Thyroid gland (tissue), 4 donors: ENCODE data around the gene TARS2. TPM values are rescaled to one million over a fixed set of nuclear protein-coding genes. Genes with fewer than 3 reads are reported as not detected.

Experiments used
- DNase-seq, 2 donors: peaks; one replicate each; pipeline ENCODE4 v3.0.0-alpha.2; 2019
- H3K27ac ChIP-seq, 3 donors: fragments of 200-600 bp; sonication (generic); 1 replicate in 2 of 3; 2 replicates in 1 of 3; pipeline ENCODE4 v1.5.1; 2016 to 2019; ENCODE audit warnings: mild to moderate bottlenecking in 1 of 3, moderate library complexity in 1 of 3
- H3K27me3 ChIP-seq: fragments of 200-600 bp; sonication (generic); one replicate; pipeline ENCODE4 v1.5.1; 2019
- H3K36me3 ChIP-seq, 2 donors: fragments of 200-600 bp; sonication (generic); one replicate each; pipeline ENCODE4 v1.5.1; 2016 to 2019
- H3K4me1 ChIP-seq, 2 donors: fragments of 200-600 bp; sonication (generic); one replicate each; pipeline ENCODE4 v1.5.1; 2017 to 2019
- H3K4me3 ChIP-seq, 3 donors: fragments of 200-600 bp; sonication (generic); replicated peaks in 1 of 3; 1 replicate in 2 of 3; 2 replicates in 1 of 3; pipeline ENCODE4 v1.5.1; 2016; ENCODE audit warnings: mild to moderate bottlenecking in 1 of 3
- H3K9me3 ChIP-seq: fragments of 200-600 bp; sonication (generic); one replicate; pipeline ENCODE4 v1.5.1; 2017
- CTCF ChIP-seq, 6 experiments: fragments of 200-600 bp in 3 of 6; fragments of 450-650 bp in 3 of 6; sonication (generic) in 3 of 6; IDR thresholded peaks; one replicate each; pipeline ENCODE4 v1.5.1; 2016 to 2019; ENCODE audit warnings: antibody characterized with exemption in 6 of 6, mild to moderate bottlenecking in 2 of 6, inconsistent platforms in 1 of 6, moderate library complexity in 1 of 6
- POLR2A ChIP-seq, 2 donors: fragments of 450-650 bp; IDR thresholded peaks; one replicate each; pipeline ENCODE4 v1.6.1; 2017; ENCODE audit warnings: antibody characterized with exemption in 2 of 2, mild to moderate bottlenecking in 2 of 2, moderate library complexity in 1 of 2
- WGBS, 2 donors: methylation state at CpG; one replicate each; pipeline ENCODE4 v1.1.5; 2017; 5-methylcytosine and 5-hydroxymethylcytosine counted together
- intact Hi-C: fragments of 100-400 bp; cut with DNase I; formaldehyde crosslinking; loops from one replicate; pipeline ENCODE4 v1.15.1; 2023
- total RNA-seq, 4 donors: library from RNA; depleted of rRNA; stranded (reverse); fragments of >200 nt; gene quantifications; one replicate each; pipeline ENCODE4 v1.2.3, GENCODE V29; 2016

The TARS2 gene
- total RNA-seq, 4 donors from 2014 or later: 13.8 to 18.2 (median 14.8) TPM

GRCh38 chr1:150549496-150550221 lies 62.4 kb downstream of the TARS2 start:
- H3K4me1 ChIP-seq: peaks cover 6 to 40% of the 10 kb centered on the region in 2 donors
- peak overlapping the region in 2 of 3 donors; percentile 74 to 85 for H3K27ac ChIP-seq
- 18 to 22% methylated on average over 27 to 39 of the region's 43 CpGs for whole genome bisulfite sequencing, 2 donors
- no peaks in the 10 kb centered on the region for H3K27me3 ChIP-seq
- TF ChIP-seq CTCF (IDR thresholded peaks at IDR 0.05): peak in 1 of 6 experiments; percentile 16
- no peak for TF ChIP-seq POLR2A (IDR thresholded peaks at IDR 0.05)
- H3K36me3 ChIP-seq: no peaks in the 10 kb centered on the region
- intact Hi-C loops: loop anchor here (10.0 kb wide), 1 partner anchor 445 kb away; no protein-coding TSS in a partner anchor
- peak overlapping the region in 1 of 3 donors; percentile 43 for H3K4me3 ChIP-seq
- DNase-seq: peak in 1 of 2 donors; percentile 32
- no peaks in the 10 kb centered on the region for H3K9me3 ChIP-seq

GRCh38 chr1:150550222-150551050 lies 63.2 kb downstream of the TARS2 start:
- no peak for DNase-seq
- Histone ChIP-seq H3K4me3 (peak overlapping the region in 1 of 3 donors; percentile 43), H3K36me3 (no peaks in the 10 kb centered on the region), H3K9me3 (no peaks in the 10 kb centered on the region), H3K27me3 (no peaks in the 10 kb centered on the region), H3K4me1 (peaks cover 6 to 40% of the 10 kb centered on the region in 2 donors), H3K27ac (peak overlapping the region in 2 of 3 donors; percentile 74 to 85)
- intact Hi-C loops: loop anchor here (10.0 kb wide), 1 partner anchor 444 kb away; no protein-coding TSS in a partner anchor
- WGBS, 2 donors: 63 to 73% methylated on average over 22 of the region's 22 CpGs
- no peak for TF ChIP-seq CTCF (IDR thresholded peaks at IDR 0.05)
- no peak for TF ChIP-seq POLR2A (IDR thresholded peaks at IDR 0.05)

- H3K27ac ChIP-seq: peak overlapping the region in 2 of 3 donors; percentile 74 to 85
- DNase-seq: no peak
- intact Hi-C loops: loop anchor here (10.0 kb wide), 1 partner anchor 444 kb away; no protein-coding TSS in a partner anchor
- no peaks in the 10 kb centered on the region for H3K27me3 ChIP-seq
- TF ChIP-seq POLR2A (IDR thresholded peaks at IDR 0.05): no peak
- no peak for TF ChIP-seq CTCF (IDR thresholded peaks at IDR 0.05)
- 65 to 79% methylated on average over 10 to 11 of the region's 11 CpGs for WGBS, 2 donors
- no peaks in the 10 kb centered on the region for H3K36me3 ChIP-seq
- peaks cover 6 to 40% of the 10 kb centered on the region in 2 donors for H3K4me1 ChIP-seq
- no peak overlapping the region for H3K4me3 ChIP-seq
- H3K9me3 ChIP-seq: no peaks in the 10 kb centered on the region
Observed at GRCh38 chr1:150551051-150551783, 64.0 kb downstream of the TARS2 start.

GRCh38 chr1:150551784-150552127 lies 64.5 kb downstream of the TARS2 start:
- intact Hi-C loops: loop anchor here (10.0 kb wide), 1 partner anchor 443 kb away; no protein-coding TSS in a partner anchor

More at GRCh38 chr1:150551784-150552127, 64.5 kb downstream of the TARS2 start:
- Histone ChIP-seq H3K27me3 (no peaks in the 10 kb centered on the region), H3K9me3 (no peaks in the 10 kb centered on the region), H3K36me3 (no peaks in the 10 kb centered on the region), H3K4me1 (peaks cover 6 to 40% of the 10 kb centered on the region in 2 donors), H3K4me3 (no peak overlapping the region), H3K27ac (peak overlapping the region in 2 of 3 donors; percentile 74 to 85)
- TF ChIP-seq POLR2A (IDR thresholded peaks at IDR 0.05): no peak
- no peak for TF ChIP-seq CTCF (IDR thresholded peaks at IDR 0.05)
- DNase-seq: no peak
- 50 to 55% methylated on average over 1 of the region's 1 CpG for WGBS, 2 donors
